Naive B cell (primary cell): ENCODE data around the gene WDR76. TPM values are rescaled to one million over a fixed set of nuclear protein-coding genes. Genes with fewer than 3 reads are reported as not detected.

ENCODE experiments used
- ATAC-seq, 2 donors: fragments of 150-1000 bp; cut with Tn5 transposase; 2 replicates each; pipeline ENCODE4 v1.10.0; 2021; ENCODE audit warnings: low read depth in 2 of 2, mild to moderate bottlenecking in 2 of 2, moderate library complexity in 2 of 2
- DNase-seq: peaks from one replicate; pipeline ENCODE4 v3.0.0; 2022
- H3K27ac Mint-ChIP-seq, 6 donors: one replicate each; pipeline ENCODE4 v1.8.0; 2020 to 2022; ENCODE audit warnings: mild to moderate bottlenecking in 6 of 6, mixed read lengths in 6 of 6, moderate library complexity in 5 of 6, inconsistent platforms in 2 of 6
- H3K27me3 Mint-ChIP-seq, 3 donors: one replicate each; pipeline ENCODE4 v1.8.0; 2021 to 2022; ENCODE audit warnings: mixed read lengths in 3 of 3, mild to moderate bottlenecking in 1 of 3
- H3K36me3 Mint-ChIP-seq, 2 donors: one replicate each; pipeline ENCODE4 v1.8.0; 2020 to 2022; ENCODE audit warnings: mixed read lengths in 2 of 2, inconsistent platforms in 1 of 2, mild to moderate bottlenecking in 1 of 2
- H3K4me1 Mint-ChIP-seq, 3 donors: one replicate each; pipeline ENCODE4 v1.8.0; 2020 to 2022; ENCODE audit warnings: mixed read lengths in 3 of 3, inconsistent platforms in 1 of 3, mild to moderate bottlenecking in 1 of 3, moderate library complexity in 1 of 3
- H3K4me3 Mint-ChIP-seq, 8 donors: one replicate each; pipeline ENCODE4 v1.8.0; 2020 to 2022; ENCODE audit warnings: mild to moderate bottlenecking in 8 of 8, mixed read lengths in 8 of 8, moderate library complexity in 8 of 8, inconsistent platforms in 2 of 8
- H3K9me3 Mint-ChIP-seq, 7 donors: one replicate each; pipeline ENCODE4 v1.8.0; 2020 to 2022; ENCODE audit warnings: mixed read lengths in 7 of 7, mild to moderate bottlenecking in 5 of 7, inconsistent platforms in 2 of 7, moderate library complexity in 1 of 7
- polyA plus RNA-seq, 6 donors: library from polyadenylated mRNA; unstranded; fragments of 300-500 nt; fragmentation: Illumina TruSeq; gene quantifications; one replicate each; pipeline ENCODE4 v1.2.3, GENCODE V29; 2021; ENCODE audit warnings: low read depth in 6 of 6

The WDR76 gene
- polyA plus RNA-seq, 6 donors from 2014 or later = 2.8 to 7.8 (median 6.0) TPM

DNA sequence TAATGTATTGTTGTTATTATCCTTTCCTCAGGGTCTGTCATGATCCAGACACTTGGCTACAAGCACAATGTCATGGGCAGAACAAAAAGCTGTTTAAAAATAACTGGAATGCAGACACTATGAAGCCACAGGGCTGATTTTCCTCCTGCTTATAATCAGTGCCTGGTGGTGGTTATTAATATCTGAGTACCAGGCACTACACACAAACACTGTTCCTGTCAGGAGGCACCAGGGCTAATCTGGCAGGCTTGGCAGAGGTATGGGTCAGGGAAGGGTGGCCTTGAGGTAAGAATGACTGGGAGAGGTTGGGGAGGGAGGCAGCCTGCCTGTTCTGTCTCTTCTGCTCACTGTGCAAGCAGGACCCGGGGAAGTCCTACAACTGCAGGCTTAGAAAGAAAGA lies 67.2 kb downstream of the WDR76 start:
- no peak overlapping the region for H3K4me3 Mint-ChIP-seq
- no peaks in the 10 kb centered on the region for H3K27me3 Mint-ChIP-seq
- H3K9me3 Mint-ChIP-seq = no peaks in the 10 kb centered on the region
- H3K27ac Mint-ChIP-seq = peak overlapping the region in 1 of 6 donors; percentile 23
- no peaks in the 10 kb centered on the region for H3K36me3 Mint-ChIP-seq
- DNase-seq = no peak
- no peaks in the 10 kb centered on the region for H3K4me1 Mint-ChIP-seq
- no peak for ATAC-seq

DNA sequence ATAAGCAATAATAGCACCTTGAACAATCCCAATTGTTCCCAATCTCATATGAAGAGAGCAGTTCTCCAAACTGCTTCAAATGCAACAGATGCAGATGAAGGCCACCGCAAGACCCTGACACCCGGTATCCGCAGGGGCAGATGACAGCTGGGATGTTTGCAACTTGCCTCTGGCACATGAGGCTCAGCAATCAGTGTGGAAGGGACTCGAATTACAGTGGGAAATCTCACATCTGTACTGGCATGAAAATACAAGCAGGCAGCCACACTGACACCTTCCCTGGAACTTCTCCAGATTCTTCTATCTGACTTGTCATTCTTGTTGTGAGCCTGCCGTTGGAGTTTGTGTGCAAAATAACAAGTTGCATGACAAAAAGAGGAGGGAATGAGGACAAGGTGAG lies 68.8 kb downstream of the WDR76 start:
- Mint-ChIP-seq H3K27ac (no peak overlapping the region), H3K36me3 (no peaks in the 10 kb centered on the region), H3K4me3 (no peak overlapping the region), H3K9me3 (no peaks in the 10 kb centered on the region), H3K27me3 (no peaks in the 10 kb centered on the region), H3K4me1 (no peaks in the 10 kb centered on the region)
- ATAC-seq (no peak), DNase-seq (no peak)

DNA sequence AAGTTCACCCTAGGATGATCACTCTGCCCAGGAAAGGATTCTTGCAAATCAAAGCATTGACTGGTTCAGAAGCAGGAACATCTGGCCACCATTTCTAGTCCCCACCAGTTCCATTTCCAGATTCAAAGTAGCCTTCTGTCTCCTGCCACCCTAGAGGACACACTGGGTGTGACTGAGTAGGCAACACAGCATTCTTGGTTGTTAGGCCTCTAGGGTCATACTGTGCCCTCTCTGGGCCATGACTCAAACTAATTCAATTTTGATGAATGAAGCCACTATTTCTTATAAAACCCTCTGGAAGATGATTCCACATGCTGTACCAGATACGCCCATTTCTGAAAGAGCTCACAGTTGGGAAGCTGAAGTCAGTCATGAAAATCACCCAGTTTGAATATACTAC lies 69.7 kb downstream of the WDR76 start:
- DNase-seq (no peak), ATAC-seq (no peak)
- H3K27me3 Mint-ChIP-seq = no peaks in the 10 kb centered on the region
- H3K4me3 Mint-ChIP-seq = no peak overlapping the region
- H3K36me3 Mint-ChIP-seq = no peaks in the 10 kb centered on the region
- H3K27ac Mint-ChIP-seq = no peak overlapping the region
- H3K9me3 Mint-ChIP-seq = no peaks in the 10 kb centered on the region
- no peaks in the 10 kb centered on the region for H3K4me1 Mint-ChIP-seq

DNA sequence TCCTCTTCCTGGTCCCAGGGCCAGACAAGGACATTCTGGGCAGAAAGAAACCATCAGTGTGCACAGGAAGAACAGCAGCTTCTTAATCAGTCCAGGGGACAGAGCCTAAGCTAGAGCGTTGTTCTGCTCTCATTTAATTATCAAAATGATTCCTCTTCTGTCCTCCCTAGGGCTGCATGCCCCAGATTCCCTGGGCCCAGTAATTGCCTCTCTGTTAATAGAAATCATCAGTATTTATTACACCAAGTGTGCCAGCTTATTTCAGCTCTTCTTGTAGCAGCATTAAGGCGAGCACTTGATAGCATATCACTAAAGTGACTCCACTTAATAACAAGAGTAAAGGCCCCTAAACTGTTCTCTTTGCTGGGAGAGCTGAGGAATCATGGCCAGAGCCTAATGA lies 72.1 kb downstream of the WDR76 start:
- H3K4me1 Mint-ChIP-seq = peaks cover 2 to 3% (median 3%) of the 10 kb centered on the region in 3 donors
- no peak for DNase-seq
- no peak overlapping the region for H3K4me3 Mint-ChIP-seq
- H3K27me3 Mint-ChIP-seq = no peaks in the 10 kb centered on the region
- H3K9me3 Mint-ChIP-seq = no peaks in the 10 kb centered on the region
- H3K36me3 Mint-ChIP-seq = no peaks in the 10 kb centered on the region
- no peak for ATAC-seq
- no peak overlapping the region for H3K27ac Mint-ChIP-seq

DNA sequence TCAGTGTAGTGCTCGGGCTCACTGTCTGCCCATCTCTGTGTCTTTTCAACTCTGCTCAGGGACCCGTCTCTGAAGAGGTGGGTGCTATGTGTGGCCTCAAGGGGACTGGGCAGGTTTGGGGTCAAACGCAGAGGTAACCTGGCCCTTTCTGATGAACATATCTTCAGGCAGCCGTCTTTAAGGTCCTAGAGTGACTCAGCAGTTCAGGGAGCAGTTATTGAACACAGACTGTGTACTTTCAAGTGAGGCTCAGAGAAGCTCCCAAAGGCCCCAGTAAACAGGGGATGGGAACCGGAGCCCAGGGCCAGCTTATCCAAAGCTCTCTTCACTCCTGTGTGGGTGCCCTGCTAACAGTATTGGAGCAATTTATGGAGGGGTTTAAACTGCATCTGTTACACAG lies 73.1 kb downstream of the WDR76 start:
- peaks cover 4 to 5% (median 4%) of the 10 kb centered on the region in 3 donors for H3K4me1 Mint-ChIP-seq
- no peaks in the 10 kb centered on the region for H3K27me3 Mint-ChIP-seq
- DNase-seq (no peak), ATAC-seq (no peak)
- no peaks in the 10 kb centered on the region for H3K9me3 Mint-ChIP-seq
- peak overlapping the region in 1 of 6 donors; percentile 40 for H3K27ac Mint-ChIP-seq
- H3K36me3 Mint-ChIP-seq = no peaks in the 10 kb centered on the region
- no peak overlapping the region for H3K4me3 Mint-ChIP-seq

- Mint-ChIP-seq H3K27me3 (no peaks in the 10 kb centered on the region), H3K27ac (no peak overlapping the region), H3K4me1 (peaks cover 4 to 7% (median 5%) of the 10 kb centered on the region in 3 donors), H3K4me3 (no peak overlapping the region), H3K36me3 (no peaks in the 10 kb centered on the region), H3K9me3 (no peaks in the 10 kb centered on the region)
- DNase-seq = no peak
- no peak for ATAC-seq
Observed at GRCh38 chr15:43900996-43901395, 74.2 kb downstream of the WDR76 start.

GRCh38 chr15:43901495-43901894 lies 74.7 kb downstream of the WDR76 start:
- H3K27me3 Mint-ChIP-seq = no peaks in the 10 kb centered on the region
- H3K4me3 Mint-ChIP-seq = no peak overlapping the region
- DNase-seq = no peak
- no peak overlapping the region for H3K27ac Mint-ChIP-seq
- peaks cover 4 to 7% (median 5%) of the 10 kb centered on the region in 3 donors for H3K4me1 Mint-ChIP-seq
- no peaks in the 10 kb centered on the region for H3K36me3 Mint-ChIP-seq
- ATAC-seq = no peak
- no peaks in the 10 kb centered on the region for H3K9me3 Mint-ChIP-seq

- ATAC-seq (peak; percentile 50 to 66), DNase-seq (peak; percentile 33)
- no peaks in the 10 kb centered on the region for H3K36me3 Mint-ChIP-seq
- H3K27me3 Mint-ChIP-seq = no peaks in the 10 kb centered on the region
- H3K27ac Mint-ChIP-seq = no peak overlapping the region
- no peaks in the 10 kb centered on the region for H3K9me3 Mint-ChIP-seq
- peaks cover 4 to 7% (median 5%) of the 10 kb centered on the region in 3 donors for H3K4me1 Mint-ChIP-seq
- no peak overlapping the region for H3K4me3 Mint-ChIP-seq
Observed at GRCh38 chr15:43903864-43904290, 77.1 kb downstream of the WDR76 start.

- Mint-ChIP-seq H3K4me3 (no peak overlapping the region), H3K27me3 (no peaks in the 10 kb centered on the region), H3K36me3 (no peaks in the 10 kb centered on the region), H3K27ac (no peak overlapping the region), H3K9me3 (no peaks in the 10 kb centered on the region), H3K4me1 (peaks cover 4 to 7% (median 5%) of the 10 kb centered on the region in 3 donors)
- ATAC-seq (no peak), DNase-seq (no peak)
Observed at GRCh38 chr15:43905755-43906154, 79.0 kb downstream of the WDR76 start.

- Mint-ChIP-seq H3K27me3 (peaks cover 0 to 8% (median 0%) of the 10 kb centered on the region in 3 donors), H3K9me3 (no peaks in the 10 kb centered on the region), H3K36me3 (no peaks in the 10 kb centered on the region), H3K4me3 (peak overlapping the region in 1 of 8 donors; percentile 12), H3K27ac (no peak overlapping the region), H3K4me1 (peaks cover 4 to 7% (median 5%) of the 10 kb centered on the region in 3 donors)
- no peak for DNase-seq
- ATAC-seq = no peak
Observed at GRCh38 chr15:43908516-43909050, 81.8 kb downstream of the WDR76 start.

DNA sequence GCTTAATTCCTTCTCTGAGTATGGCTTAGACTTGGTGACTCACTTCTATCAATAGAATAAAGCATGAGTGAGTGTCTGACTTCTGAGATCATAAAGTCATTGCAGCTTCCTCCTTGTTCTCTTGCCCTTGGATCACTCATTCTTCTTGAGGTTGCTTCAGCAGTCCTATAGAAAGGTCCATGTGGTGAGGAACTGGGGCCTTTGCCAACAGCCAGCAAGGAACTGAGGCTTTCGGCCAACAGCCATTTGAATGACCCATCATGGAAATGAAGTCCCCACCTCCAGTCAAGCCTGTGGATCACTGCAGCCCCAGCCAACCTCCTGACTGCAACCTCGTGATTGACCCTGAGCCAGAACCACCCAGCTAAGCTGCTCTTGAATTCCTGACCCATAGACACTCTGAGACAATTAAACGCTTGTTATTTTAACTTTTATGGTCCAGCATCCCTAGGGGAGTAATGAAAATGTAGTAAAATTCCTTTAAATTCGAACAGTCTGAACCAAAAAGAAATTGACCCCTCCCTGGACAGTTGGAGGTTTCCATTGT lies 84.5 kb downstream of the WDR76 start:
- H3K27me3 Mint-ChIP-seq = peaks cover 3 to 14% (median 4%) of the 10 kb centered on the region in 3 donors

GRCh38 chr15:43912208-43912607 lies 85.4 kb downstream of the WDR76 start:
- peaks cover 3 to 14% (median 4%) of the 10 kb centered on the region in 3 donors for H3K27me3 Mint-ChIP-seq
- H3K36me3 Mint-ChIP-seq = no peaks in the 10 kb centered on the region

More for the DNA sequence above, 84.5 kb downstream of the WDR76 start:
- ATAC-seq (no peak), DNase-seq (no peak)
- Mint-ChIP-seq H3K36me3 (no peaks in the 10 kb centered on the region), H3K4me1 (no peaks in the 10 kb centered on the region), H3K27ac (peak overlapping the region in 1 of 6 donors; percentile 37), H3K4me3 (no peak overlapping the region), H3K9me3 (no peaks in the 10 kb centered on the region)

DNA sequence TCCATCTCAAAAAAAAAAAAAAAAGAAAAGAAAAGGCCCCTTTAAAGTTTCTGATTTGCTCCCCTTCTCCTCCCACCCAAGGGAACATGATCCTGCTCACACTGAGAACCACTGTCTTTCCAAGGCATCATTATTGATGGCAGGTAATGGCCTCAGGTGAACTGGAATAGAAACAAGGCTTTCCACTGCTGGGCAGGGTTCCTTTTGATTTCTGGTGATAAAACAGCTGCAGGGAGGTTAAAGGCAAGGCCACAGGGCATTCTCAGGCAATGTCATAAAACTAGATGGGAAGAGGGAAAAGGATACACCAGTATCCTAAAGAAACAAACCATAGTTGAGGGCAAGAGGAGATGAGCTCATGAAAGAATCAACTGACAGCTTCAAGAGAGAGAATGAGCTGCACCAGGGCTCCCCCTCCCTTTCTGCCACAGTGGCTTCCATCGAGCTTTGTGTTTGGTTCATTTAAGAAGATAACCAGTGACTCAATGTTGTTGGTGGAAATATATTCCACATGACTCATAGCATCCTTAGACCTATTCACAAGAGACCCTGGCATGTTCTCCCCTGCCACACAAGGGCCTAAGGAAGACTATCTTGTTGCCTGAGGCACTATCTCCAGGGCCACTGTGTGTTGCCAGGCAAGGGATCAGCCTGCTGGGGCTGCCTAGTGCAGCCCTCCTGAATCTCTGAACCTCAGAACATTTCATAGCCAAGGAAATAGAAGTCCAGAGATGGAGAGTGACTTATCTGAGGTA lies 86.4 kb downstream of the WDR76 start:
- H3K27ac Mint-ChIP-seq = no peak overlapping the region
- H3K4me1 Mint-ChIP-seq = no peaks in the 10 kb centered on the region
- no peak for ATAC-seq
- no peaks in the 10 kb centered on the region for H3K36me3 Mint-ChIP-seq
- no peak overlapping the region for H3K4me3 Mint-ChIP-seq
- DNase-seq = no peak
- H3K27me3 Mint-ChIP-seq = peaks cover 3 to 14% (median 4%) of the 10 kb centered on the region in 3 donors
- H3K9me3 Mint-ChIP-seq = no peaks in the 10 kb centered on the region

More at GRCh38 chr15:43912208-43912607, 85.4 kb downstream of the WDR76 start:
- Mint-ChIP-seq H3K4me3 (no peak overlapping the region), H3K9me3 (no peaks in the 10 kb centered on the region), H3K27ac (no peak overlapping the region), H3K4me1 (no peaks in the 10 kb centered on the region)
- ATAC-seq (no peak), DNase-seq (no peak)

GRCh38 chr15:43913941-43914340 lies 87.1 kb downstream of the WDR76 start:
- no peaks in the 10 kb centered on the region for H3K9me3 Mint-ChIP-seq
- no peaks in the 10 kb centered on the region for H3K4me1 Mint-ChIP-seq
- H3K4me3 Mint-ChIP-seq = no peak overlapping the region
- DNase-seq (no peak), ATAC-seq (no peak)
- H3K27ac Mint-ChIP-seq = no peak overlapping the region
- peaks cover 3 to 18% (median 4%) of the 10 kb centered on the region in 3 donors for H3K27me3 Mint-ChIP-seq
- H3K36me3 Mint-ChIP-seq = no peaks in the 10 kb centered on the region
